HCEC 1CT (cell line): Measurements from ENCODE around the gene OR6C4.
"Not testable (repeated sequence)": the region's sequence is repeated elsewhere in the genome, so short reads cannot be mapped to it uniquely, and the experiment has no call there.

Experiments
- DNase-seq: peaks from one replicate; pipeline ENCODE4 v3.0.0-alpha.2; 2017

OR6C4 gene

GRCh38 chr12:55549302-55549701 is at the start of gene OR6C4:
TSS of gene OR6C4 (plus strand) at chr12:55549602. CDS start at chr12:55551227, 1,625 bp downstream.
- DNase-seq: no peak

- no peak for DNase-seq
Measured at GRCh38 chr12:55499810-55500252, 49.6 kb upstream of the OR6C4 start.

GRCh38 chr12:55501601-55502000 is 47.8 kb upstream of the OR6C4 start:
- no peak for DNase-seq

GRCh38 chr12:55515696-55516095 is 33.7 kb upstream of the OR6C4 start:
- no peak for DNase-seq

- no peak for DNase-seq
Measured at GRCh38 chr12:55516391-55516790, 33.0 kb upstream of the OR6C4 start.

GRCh38 chr12:55548235-55548634 is 1.2 kb upstream of the OR6C4 start:
- DNase-seq: not testable (repeated sequence)

GRCh38 chr12:55548756-55549155 is 646 bp upstream of the OR6C4 start:
- DNase-seq: no peak

GRCh38 chr12:55554296-55554695 is 4.9 kb downstream of the OR6C4 start:
- DNase-seq: no peak

GRCh38 chr12:55570060-55570459 is 20.7 kb downstream of the OR6C4 start:
- DNase-seq: not testable (repeated sequence)

GRCh38 chr12:55570689-55571088 is 21.3 kb downstream of the OR6C4 start:
- DNase-seq: not testable (repeated sequence)

- DNase-seq: no peak
Measured at GRCh38 chr12:55572168-55572567, 22.8 kb downstream of the OR6C4 start, which contains the start of gene OR2AP1. TSS of gene OR2AP1 (plus strand) at chr12:55572468. CDS start at chr12:55574415, 1,947 bp downstream.

GRCh38 chr12:55582066-55582465 is 32.7 kb downstream of the OR6C4 start:
- DNase-seq: no peak

GRCh38 chr12:55585817-55586216 is 36.4 kb downstream of the OR6C4 start:
- DNase-seq: no peak

- DNase-seq: not testable (repeated sequence)
Measured at GRCh38 chr12:55590152-55590551, 40.8 kb downstream of the OR6C4 start.
